Right forelimb (tissue), 1 donor: ENCODE results near the gene ABCC11.

Experiments
- DNase-seq: peaks from one replicate; pipeline ENCODE4 v3.0.0-alpha.2; 2018

ABCC11 gene

GRCh38 chr16:48247311-48247710 is at the start of gene ABCC11:
Gene ABCC11, minus strand, starts transcription at chr16:48247539. Its CDS starts 15,618 bp downstream, at chr16:48231921.
- DNase-seq = no peak

- no peak for DNase-seq
These were observed 48.3 kb upstream of the ABCC11 start for GRCh38 chr16:48295488-48296281.

- no peak for DNase-seq
These were observed 47.4 kb upstream of the ABCC11 start for GRCh38 chr16:48294724-48295123.

- DNase-seq = no peak
These were observed 45.1 kb upstream of the ABCC11 start for GRCh38 chr16:48292452-48292851.

DNA sequence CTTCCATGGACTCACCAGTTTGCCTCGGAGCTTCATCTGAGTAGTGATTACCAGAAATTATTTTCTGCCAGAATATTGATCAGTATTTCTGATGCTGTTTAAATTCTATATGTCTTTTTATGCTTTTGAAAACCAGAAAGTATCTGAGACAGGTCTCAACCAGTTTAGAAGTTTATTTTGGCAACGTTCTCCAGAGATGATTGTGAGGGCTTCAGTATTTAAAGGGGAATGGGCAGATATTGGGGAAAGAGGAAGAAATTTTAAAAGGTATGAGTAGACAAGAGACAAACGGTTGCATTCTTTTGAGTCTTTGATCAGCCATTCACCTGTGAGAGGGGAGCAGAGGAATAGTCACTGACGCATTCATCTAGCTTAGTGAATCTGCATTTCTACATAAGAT is 44.4 kb upstream of the ABCC11 start:
- no peak for DNase-seq

- DNase-seq = no peak
These were observed 44.0 kb upstream of the ABCC11 start for GRCh38 chr16:48291303-48291702.

- no peak for DNase-seq
These were observed 39.9 kb upstream of the ABCC11 start for GRCh38 chr16:48287239-48287638.

- DNase-seq = no peak
These were observed 37.6 kb upstream of the ABCC11 start for GRCh38 chr16:48284772-48285409.

- no peak for DNase-seq
These were observed 35.4 kb upstream of the ABCC11 start for GRCh38 chr16:48282636-48283263.

DNA sequence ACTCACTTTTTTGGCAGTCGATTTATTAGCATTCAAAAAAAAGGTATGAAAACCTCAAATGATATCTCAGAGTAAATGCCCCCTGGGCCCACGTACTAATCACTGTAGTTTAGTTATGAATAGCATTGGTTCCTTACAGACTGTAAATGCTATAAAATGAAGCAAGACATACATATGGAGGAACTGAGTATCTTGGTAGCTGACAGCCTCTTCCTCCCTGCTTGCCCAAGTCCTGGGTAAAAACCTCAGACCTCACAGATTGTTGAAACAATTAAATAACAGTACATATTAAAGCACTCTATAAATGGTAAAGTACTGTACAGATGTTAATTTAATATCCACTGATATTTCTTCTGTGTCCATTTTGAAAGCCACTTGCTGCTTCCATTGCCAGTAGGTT is 33.2 kb upstream of the ABCC11 start:
- DNase-seq = no peak

GRCh38 chr16:48279199-48279598 is 31.9 kb upstream of the ABCC11 start:
- DNase-seq = no peak

- no peak for DNase-seq
These were observed 29.8 kb upstream of the ABCC11 start for GRCh38 chr16:48277158-48277557.

- no peak for DNase-seq
These were observed 28.8 kb upstream of the ABCC11 start for GRCh38 chr16:48276102-48276501.

GRCh38 chr16:48274476-48274875 is 27.1 kb upstream of the ABCC11 start:
- no peak for DNase-seq

- DNase-seq = no peak
These were observed 25.6 kb upstream of the ABCC11 start for GRCh38 chr16:48272837-48273421.

DNA sequence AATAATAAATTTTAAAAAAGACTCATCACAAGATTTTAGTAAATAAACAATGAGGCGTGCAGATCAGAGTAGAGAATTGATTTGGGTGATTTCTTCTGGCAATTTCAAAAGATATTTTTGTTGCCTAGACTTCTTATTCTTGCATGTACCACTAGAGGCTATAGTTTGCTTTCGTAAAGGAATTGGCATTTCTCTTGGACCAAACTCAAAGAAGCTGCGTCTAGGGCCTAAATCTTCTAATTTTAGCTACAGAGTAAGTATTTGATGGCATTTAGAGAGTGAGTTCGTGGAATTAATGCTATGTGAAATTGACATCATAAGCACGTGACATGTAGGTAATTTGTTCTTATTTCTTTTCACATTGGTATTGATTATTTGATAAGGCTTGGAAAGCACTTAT is 24.4 kb upstream of the ABCC11 start:
- no peak for DNase-seq

DNA sequence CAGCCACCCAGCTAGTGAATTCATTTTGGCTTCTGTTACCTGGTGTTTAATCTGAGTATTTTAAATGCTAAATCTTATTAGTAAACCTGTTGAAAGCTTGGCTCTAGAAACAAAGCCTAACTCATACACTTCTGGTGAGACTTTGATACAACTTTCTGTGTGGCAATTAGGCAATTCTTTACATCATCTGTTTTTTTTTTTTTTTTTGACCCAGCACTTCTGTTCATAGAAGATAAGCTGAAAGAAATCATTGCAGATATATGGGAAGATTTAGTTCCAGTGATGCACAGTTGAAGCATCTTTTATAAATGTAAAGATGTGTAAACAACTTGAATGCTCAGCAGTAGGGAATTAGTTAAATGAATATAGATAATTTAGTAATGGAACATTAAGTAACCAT is 21.7 kb upstream of the ABCC11 start:
- DNase-seq = no peak

- no peak for DNase-seq
These were observed 15.3 kb upstream of the ABCC11 start for GRCh38 chr16:48262631-48263030.

DNA sequence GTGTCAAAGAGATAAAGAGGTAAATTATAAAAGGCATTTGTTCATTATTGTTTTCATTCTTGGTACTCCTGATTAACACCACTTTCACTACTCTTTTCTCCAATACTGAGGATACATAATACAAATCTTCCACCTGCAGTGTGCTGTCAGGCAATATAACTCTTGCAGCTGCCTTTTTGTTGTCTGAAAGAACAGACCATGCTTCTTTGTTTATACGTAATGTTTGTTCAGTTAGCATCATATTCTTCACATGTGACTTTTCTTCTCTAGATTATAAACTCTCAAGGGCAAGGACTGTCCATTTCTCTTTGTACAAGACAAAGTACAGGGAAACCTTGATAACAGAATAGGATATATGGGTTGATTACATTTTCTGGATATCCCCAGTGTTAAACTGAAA is 14.2 kb upstream of the ABCC11 start:
- no peak for DNase-seq

GRCh38 chr16:48256579-48257177 is 9.3 kb upstream of the ABCC11 start:
- no peak for DNase-seq

DNA sequence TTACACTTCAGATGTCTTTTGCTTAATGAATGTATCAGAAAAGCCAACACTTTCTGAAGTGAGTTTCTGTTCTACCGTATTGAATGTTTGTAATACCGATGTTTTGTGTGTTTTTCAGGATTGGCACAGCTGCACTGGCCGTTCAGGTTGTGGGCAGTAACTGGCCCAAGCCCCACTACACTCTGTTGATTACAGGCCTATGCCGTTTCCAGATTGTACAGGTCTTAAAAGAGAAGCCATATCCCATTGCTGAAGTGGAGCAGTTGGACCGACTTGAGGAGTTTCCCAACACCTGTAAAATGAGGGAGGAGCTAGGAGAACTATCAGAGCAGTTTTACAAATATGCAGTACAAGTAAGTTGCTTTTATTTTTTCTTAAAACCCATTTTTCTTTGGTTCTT is 4.7 kb upstream of the ABCC11 start:
- DNase-seq = no peak

GRCh38 chr16:48250520-48251278 is 3.4 kb upstream of the ABCC11 start:
- no peak for DNase-seq

- no peak for DNase-seq
These were observed 1.3 kb downstream of the ABCC11 start for GRCh38 chr16:48246066-48246465.
